Limb (tissue), 2 donors: Measurements from ENCODE around the gene CASP8AP2.
A peak's percentile ranks its signal among the peaks of the same experiment; 100 is the strongest.
"Not testable (repeated sequence)": the region's sequence is repeated elsewhere in the genome, so short reads cannot be mapped to it uniquely, and the experiment has no call there.

Experiments
- DNase-seq, 2 donors: peaks; one replicate each; pipeline ENCODE4 v3.0.0-alpha.2; 2016; ENCODE audit errors: extremely low spot score in 2 of 2

The CASP8AP2 gene

GRCh38 chr6:89887452-89888137 is 57.9 kb downstream of the CASP8AP2 start:
- peak in 1 of 2 donors; percentile 30 for DNase-seq

- DNase-seq = no peak
These were observed 58.4 kb downstream of the CASP8AP2 start for GRCh38 chr6:89888138-89888514.

GRCh38 chr6:89888871-89889270 is 59.2 kb downstream of the CASP8AP2 start:
- no peak for DNase-seq

- not testable (repeated sequence) for DNase-seq
These were observed 61.3 kb downstream of the CASP8AP2 start for GRCh38 chr6:89890845-89891528.

- DNase-seq = not testable (repeated sequence)
These were observed 62.9 kb downstream of the CASP8AP2 start for GRCh38 chr6:89892577-89892976.

GRCh38 chr6:89894169-89894568 is 64.5 kb downstream of the CASP8AP2 start, which contains the start of gene GJA10:
GJA10 (plus strand) TSS chr6:89894469; CDS start chr6:89894469, 0 bp downstream.
- DNase-seq = no peak

GRCh38 chr6:89895276-89895874 is 65.7 kb downstream of the CASP8AP2 start:
- DNase-seq = peak; percentile 71 to 76

GRCh38 chr6:89910001-89910901 is 80.6 kb downstream of the CASP8AP2 start:
- DNase-seq = not testable (repeated sequence)

GRCh38 chr6:89910902-89911240 is 81.2 kb downstream of the CASP8AP2 start:
- no peak for DNase-seq

GRCh38 chr6:89916136-89916920 is 86.6 kb downstream of the CASP8AP2 start:
- no peak for DNase-seq

- no peak for DNase-seq
These were observed 87.5 kb downstream of the CASP8AP2 start for GRCh38 chr6:89917216-89917615.

GRCh38 chr6:89917801-89918366 is 88.2 kb downstream of the CASP8AP2 start:
- no peak for DNase-seq
